PFSK-1 (cell line): Measurements from ENCODE around the gene PFKFB2.

ENCODE experiments used
- POLR2AphosphoS5 ChIP-seq: IDR thresholded peaks from 2 replicates; pipeline ENCODE4 v1.6.1; 2012; ENCODE audit warnings: low read depth, mild to moderate bottlenecking, control low read depth, low read length, moderate library complexity
- REST ChIP-seq, 2 experiments: IDR thresholded peaks; 2 replicates each; pipeline versions ENCODE4 v1.6.1 to v1.8.0; 2011 to 2012; ENCODE audit warnings: low read depth in 2 of 2, low read length in 2 of 2, control low read depth in 1 of 2, inconsistent platforms in 1 of 2, mild to moderate bottlenecking in 1 of 2, moderate library complexity in 1 of 2; ENCODE audit not compliant: insufficient read depth in 1 of 2
- SIN3A ChIP-seq: IDR thresholded peaks from 2 replicates; pipeline ENCODE4 v1.6.1; 2012; ENCODE audit warnings: mild to moderate bottlenecking, low read length, moderate library complexity, borderline replicate concordance; ENCODE audit not compliant: insufficient read depth
- TAF1 ChIP-seq: IDR thresholded peaks from 2 replicates; pipeline ENCODE4 v1.6.1; 2012; ENCODE audit warnings: low read length, control low read depth, borderline replicate concordance; ENCODE audit not compliant: insufficient read depth

- TF ChIP-seq SIN3A (no peak), POLR2AphosphoS5 (no peak), TAF1 (no peak), REST (IDR thresholded peaks at IDR 0.05; ENCODE audit: insufficient read depth in 1 of 2, low read depth in 2 of 2, low read length in 2 of 2) (no peak)
Observed at GRCh38 chr1:207028884-207029650, 24.0 kb upstream of the PFKFB2 start.
